HTERT RPE-1 (cell line): ENCODE measurements around the gene CNTNAP3.
"Not testable (repeated sequence)": the region's sequence is repeated elsewhere in the genome, so short reads cannot be mapped to it uniquely, and the experiment has no call there.

Experiments
- in situ Hi-C: fragments of 300-500 bp; cut with MboI; formaldehyde crosslinking; loops from 4 replicates; pipeline ENCODE4 v1.14.3; 2020; ENCODE audit warnings: low sequenced_read_pairs

The CNTNAP3 gene

DNA sequence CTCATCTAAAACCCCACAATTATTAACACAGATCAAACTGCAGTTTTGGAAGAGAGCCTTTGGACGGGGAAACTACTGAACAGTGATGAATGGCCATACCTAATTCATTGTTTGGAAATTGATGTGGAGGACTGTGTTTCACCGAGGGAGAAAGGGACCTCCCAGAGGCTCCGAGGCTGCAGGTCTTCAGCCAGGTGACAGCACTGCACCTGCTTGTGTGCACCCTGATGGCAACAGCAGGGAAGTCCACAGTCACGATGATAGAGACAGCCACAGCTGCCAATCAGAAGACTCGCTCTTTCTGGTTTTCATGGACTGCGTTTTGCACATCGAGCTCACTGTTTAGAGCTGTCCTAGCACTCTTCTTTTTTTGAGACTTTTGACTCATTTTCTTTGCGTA is 214.4 kb downstream of the CNTNAP3 start:
- in situ Hi-C loops: not testable (repeated sequence)

DNA sequence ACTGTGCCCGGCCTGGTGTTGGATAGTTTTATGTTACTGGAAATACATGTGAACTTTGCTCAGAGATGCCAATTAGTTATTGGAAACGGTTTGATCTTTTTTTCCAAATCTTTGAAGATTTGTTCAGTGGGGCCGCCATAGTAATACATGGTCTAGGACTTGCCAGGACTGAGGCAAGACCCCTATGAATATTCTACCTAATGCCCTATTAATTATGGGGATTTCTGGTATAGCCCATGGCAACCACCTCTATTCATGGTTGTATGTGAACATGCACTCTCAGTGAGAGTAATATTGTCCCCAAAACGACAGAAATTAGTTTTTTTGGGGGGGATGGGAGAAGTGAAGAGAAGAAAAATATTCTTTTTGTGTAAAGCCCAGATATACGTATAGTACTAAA is 220.3 kb downstream of the CNTNAP3 start:
- in situ Hi-C loops: not testable (repeated sequence)

DNA sequence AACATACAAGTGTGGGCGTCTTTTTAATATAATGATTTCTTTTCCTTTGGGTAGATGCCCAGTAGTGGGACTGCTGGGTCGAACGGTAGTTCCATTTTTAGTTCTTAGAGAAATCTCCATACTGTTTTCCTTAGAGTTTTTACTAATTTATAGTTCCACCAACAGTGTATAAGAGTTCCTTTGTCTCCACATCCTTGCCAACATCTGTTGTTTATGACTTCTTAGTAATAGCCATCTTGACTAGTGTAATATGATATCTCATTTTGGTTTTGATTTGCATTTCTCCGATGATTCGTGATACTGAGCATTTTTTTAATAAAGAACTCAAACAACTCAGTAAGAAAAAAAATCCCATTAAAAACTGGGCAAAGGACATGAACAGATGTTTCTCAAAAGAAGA is 225.0 kb downstream of the CNTNAP3 start:
- in situ Hi-C loops: not testable (repeated sequence)

DNA sequence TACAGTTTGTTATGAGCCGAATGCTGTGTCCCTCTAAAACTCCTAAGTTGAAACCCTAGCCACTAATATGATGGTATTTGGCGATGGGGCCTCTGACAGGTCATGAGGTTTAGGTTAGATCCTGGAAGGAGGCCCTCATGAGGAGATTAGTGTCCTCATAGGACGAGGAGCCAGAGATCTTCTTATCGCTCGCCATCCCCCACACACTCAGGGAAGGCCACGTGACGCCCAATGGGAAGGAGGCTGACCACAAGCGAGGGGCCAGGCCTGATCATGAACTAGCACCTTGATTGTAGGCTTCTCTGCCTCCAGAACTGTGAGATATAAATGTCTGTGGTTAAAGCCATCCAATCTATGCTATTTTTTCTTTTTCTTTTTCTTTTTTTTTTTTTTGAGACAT is 233.5 kb downstream of the CNTNAP3 start:
- in situ Hi-C loops: not testable (repeated sequence)

DNA sequence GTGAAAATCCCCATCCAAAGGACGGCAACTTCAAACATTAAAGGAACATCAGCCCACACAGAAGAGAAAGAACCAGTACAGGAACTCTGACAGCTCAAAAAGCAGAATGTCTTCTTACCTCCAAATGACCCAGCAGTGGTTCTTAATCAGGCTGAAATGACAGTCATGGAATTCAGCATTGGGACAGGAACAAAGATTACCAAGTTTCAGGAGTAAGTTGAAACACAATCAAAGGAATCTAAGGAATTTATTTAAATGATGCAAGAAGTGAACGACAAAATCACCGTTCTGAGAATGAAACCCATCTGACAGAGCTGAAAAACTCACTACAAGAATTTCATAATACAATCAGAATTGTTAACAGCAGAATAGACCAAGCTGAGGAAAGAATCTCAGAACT is 241.1 kb downstream of the CNTNAP3 start:
- in situ Hi-C loops: not testable (repeated sequence)

DNA sequence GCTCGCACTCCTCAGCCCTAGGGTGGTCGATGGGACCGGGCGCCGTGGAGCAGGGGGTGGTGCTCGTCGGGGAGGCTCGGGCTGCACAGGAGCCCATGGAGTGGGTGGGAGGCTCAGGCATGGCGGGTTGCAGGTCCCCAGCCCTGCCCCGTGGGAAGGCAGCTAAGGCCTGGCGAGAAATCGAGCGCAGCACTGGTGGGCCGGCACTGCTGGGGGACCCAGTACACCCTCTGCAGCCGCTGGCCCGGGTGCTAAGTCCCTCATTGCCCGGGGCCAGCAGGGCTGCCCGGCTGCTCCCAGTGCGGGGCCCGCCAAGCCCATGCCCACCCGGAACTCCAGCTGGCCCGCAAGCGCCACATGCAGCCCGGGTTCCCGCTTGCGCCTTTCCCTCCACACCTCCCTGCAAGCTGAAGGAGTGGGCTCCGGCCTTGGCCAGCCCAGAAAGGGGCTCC is 245.6 kb downstream of the CNTNAP3 start:
- in situ Hi-C loops: not testable (repeated sequence)

DNA sequence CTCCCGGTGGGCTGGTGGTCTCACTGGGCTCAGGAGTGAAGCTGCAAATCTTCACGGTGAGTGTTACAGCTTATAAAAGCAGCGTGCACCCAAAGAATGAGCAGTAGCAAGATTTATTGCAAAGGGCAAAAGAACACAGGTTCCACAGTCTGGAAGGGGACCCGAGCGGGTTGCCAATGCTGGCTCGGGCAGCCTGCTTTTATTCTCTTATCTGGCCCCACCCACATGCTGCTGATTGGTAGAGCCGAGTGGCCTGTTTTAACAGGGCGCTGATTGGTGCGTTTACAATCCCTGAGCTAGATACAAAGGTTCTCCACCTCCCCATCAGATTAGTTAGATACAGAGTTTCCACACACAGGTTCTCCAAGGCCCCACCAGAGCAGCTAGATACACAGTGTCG is 246.2 kb downstream of the CNTNAP3 start:
- in situ Hi-C loops: not testable (repeated sequence)

DNA sequence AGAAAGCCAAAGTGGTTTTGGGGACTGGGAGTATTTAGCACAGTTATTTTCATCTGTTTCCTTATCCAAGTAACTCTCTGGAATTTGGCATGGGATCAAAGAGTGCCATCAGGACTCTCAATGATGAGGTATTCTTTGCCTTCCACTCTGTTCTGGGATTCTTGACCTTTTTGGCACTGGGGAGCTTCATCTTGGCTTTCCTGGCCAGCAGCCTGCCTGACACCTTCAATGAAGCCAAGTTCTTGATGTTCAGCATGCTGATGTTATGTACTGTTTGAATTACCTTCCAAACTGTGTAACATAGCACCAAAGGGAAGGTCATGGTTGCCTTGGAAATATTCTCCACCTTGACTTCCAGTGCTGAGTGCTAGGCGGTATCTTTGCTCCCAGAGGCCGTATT is 248.8 kb downstream of the CNTNAP3 start:
- in situ Hi-C loops: not testable (repeated sequence)

DNA sequence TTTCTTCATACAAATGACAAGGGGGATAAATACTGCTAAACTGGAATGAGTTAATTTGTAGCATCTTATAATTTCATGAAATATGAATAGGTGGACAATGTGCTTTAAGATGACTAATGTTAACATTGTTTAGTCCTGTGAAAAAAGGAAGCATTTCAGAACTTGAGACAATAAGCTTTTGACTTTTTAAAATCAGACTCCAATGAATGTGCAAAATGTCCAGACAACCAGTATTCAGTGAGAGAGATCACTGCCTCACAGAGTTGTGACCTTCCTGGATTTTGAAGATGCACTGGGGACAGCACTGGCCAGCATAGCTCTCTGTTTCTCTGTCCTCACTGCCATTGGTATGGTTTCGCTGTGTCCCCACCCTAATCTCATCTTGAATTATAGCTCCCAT is 249.7 kb downstream of the CNTNAP3 start:
- in situ Hi-C loops: not testable (repeated sequence)

DNA sequence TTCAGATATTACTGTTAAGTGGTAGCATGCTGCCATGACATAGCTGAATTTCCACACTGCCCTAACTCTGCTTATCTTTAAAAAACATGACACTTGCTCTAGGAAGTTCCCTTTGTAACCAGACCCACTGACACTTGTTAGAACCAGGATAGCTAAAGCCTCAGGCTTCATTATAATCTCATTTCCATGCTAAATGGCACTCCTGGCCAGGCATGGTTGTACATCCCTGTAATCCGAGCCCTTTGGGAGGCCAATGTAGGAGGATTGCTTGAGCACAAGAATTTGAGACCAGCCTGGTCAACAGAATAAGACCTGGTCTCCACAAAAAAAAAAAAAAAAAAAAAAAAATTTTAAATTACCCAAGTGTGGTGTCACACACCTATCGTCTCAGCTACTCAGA is 254.1 kb downstream of the CNTNAP3 start:
- in situ Hi-C loops: not testable (repeated sequence)

DNA sequence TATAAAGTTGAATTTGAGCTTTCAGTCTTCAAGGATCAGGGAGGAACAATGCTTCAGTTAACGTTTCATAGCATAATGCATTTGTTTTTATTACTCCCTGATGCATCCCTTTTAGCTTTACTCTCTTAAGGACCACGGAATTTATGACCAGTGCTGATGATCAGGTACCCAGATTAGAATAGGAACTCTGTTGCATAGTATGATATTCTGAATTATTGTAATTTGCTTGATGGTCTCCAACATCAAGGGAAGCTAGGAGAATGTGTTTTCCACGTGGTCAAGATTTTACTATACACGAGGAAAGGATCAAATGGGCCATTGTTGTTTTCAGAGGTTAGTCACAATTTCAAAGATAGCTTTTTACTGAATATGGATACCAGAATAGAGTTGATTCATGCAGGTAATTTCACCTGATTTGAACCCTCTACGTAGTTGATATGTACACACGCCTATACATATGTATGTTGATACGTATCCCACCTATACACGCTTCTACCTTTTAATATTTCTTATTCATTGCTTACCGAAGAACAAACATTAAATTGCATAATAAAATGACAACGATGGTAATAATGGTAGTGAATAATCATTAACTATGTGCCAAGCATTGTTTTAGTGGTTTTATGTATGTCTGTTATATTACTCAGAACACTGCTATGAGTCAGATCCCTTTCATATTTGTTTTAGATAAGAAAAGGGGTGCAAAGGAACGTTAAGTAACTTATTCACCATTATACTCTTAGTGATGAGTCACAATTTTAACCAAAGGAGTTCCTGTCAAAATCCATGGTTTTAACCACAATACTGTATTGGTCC is 257.6 kb downstream of the CNTNAP3 start:
- in situ Hi-C loops: not testable (repeated sequence)

DNA sequence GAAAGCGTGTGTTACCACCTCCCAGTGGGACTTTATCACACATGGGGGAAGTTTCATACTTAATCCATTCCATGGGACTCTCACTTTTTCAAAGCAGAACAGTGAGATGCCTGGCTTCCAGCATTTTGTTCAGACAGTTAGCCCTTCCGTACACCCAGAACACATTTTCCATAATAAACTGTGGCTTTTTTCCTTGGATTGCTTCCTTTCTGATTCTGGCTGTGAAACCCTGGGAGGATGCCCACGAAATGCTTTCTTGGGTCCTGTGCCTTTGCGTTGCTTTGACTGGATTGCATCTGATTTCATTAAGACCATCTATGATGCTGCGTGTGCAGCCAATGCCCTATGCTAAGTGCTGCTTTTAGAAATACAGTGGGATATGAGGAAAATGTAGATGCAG is 259.1 kb downstream of the CNTNAP3 start:
- in situ Hi-C loops: not testable (repeated sequence)

DNA sequence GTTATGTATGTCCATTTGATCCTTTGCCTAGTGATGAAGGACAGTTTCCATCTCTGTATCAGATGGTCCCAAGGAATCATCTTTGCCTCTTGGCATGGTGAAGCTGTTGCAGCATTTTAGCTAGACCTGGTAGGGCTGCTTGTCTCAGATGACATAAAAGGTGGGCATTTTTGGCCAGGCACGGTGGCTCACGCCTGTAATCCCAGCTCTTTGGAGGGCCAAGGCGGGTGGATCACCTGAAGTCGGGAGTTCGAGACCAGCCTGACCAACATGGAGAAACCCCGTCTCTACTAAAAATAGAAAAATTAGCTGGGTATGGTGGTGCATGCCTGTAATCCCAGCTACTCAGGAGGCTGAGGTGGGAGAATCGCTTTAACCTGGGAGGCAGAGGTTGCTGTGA is 259.8 kb downstream of the CNTNAP3 start:
- in situ Hi-C loops: not testable (repeated sequence)

DNA sequence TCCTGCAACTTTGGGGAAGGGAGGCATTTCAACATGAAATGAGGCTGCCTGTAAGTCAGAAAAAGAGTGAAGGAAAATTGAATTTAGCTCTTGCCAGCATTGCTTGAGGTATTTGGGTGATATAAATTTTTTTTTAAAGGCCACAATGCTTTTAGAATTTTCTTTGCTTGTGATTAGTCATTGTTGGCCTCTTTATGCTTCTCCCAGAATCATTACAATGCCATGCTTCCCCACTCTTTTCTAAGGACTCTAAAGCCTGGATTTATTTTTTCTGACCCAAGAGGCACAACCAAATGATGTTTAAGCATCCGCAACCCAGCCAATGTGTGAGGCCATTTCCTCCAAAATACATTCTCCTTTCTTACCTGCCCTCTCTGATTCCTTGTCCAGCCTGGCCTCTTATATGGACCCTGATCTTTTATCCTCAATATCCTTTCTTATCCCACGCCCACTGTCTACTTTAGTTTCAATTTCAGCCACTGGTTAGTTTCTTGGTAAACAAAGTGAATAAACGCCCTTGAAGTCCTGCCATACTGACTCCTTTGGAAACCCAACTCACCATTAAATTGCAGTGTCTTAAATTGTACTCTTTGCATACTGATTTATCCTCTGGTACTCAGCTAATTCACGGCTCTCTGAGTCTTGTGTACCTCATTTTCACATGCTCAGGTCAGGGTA is 261.9 kb downstream of the CNTNAP3 start:
- in situ Hi-C loops: not testable (repeated sequence)
